GM10248 (cell line): ENCODE results near the gene MPP3.

Experiments
- CTCF ChIA-PET: fragments of 300-600 bp; sonication (Branson Sonifier 250); formaldehyde crosslinking; extraction: SDS; loops from one replicate; lab custom pipeline; 2021; ENCODE audit warnings: antibody characterized with exemption; lab: Yijun Ruan, JAX
- POLR2A ChIA-PET: fragments of 350-650 bp; sonication (Branson Sonifier 250); formaldehyde crosslinking; extraction: SDS; loops from one replicate; lab custom pipeline; 2020; ENCODE audit warnings: antibody characterized with exemption; lab: Yijun Ruan, JAX
- DNase-seq: peaks from one replicate; pipeline ENCODE4 v3.0.0; 2012; ENCODE audit errors: extremely low spot score
- TF ChIP-seq, protein P1 (sequence below): IDR thresholded peaks from 2 replicates; pipeline ENCODE4 v1.5.1; 2012; ENCODE audit warnings: mild to moderate bottlenecking, low read depth; ENCODE audit errors: extremely low read depth, missing control alignments, control extremely low read depth

MPP3 gene

GRCh38 chr17:43832976-43833829, at the start of gene MPP3:
Gene MPP3 (minus strand): TSS chr17:43833146. CDS start chr17:43831906, 1,240 bp downstream.
- POLR2A ChIA-PET: no interaction called here
- peak; percentile 40 for DNase-seq
- CTCF ChIA-PET: interaction anchor here (8.1 kb wide), 1 partner anchor 13 kb away, joined by 44 read pairs; the partner anchor contains the start of gene CD300LG
- TF ChIP-seq, protein P1, sequence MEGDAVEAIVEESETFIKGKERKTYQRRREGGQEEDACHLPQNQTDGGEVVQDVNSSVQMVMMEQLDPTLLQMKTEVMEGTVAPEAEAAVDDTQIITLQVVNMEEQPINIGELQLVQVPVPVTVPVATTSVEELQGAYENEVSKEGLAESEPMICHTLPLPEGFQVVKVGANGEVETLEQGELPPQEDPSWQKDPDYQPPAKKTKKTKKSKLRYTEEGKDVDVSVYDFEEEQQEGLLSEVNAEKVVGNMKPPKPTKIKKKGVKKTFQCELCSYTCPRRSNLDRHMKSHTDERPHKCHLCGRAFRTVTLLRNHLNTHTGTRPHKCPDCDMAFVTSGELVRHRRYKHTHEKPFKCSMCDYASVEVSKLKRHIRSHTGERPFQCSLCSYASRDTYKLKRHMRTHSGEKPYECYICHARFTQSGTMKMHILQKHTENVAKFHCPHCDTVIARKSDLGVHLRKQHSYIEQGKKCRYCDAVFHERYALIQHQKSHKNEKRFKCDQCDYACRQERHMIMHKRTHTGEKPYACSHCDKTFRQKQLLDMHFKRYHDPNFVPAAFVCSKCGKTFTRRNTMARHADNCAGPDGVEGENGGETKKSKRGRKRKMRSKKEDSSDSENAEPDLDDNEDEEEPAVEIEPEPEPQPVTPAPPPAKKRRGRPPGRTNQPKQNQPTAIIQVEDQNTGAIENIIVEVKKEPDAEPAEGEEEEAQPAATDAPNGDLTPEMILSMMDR: no peak

GRCh38 chr17:43881758-43882505, 49.0 kb upstream of the MPP3 start:
- TF ChIP-seq, protein P1: no peak
- ChIA-PET CTCF (interaction anchor here (0.8 to 5.3 kb wide), 8 partner anchors 13 to 115 kb away, joined by 3 to 41 read pairs (median 8); partner anchors contain the start of gene MPP2), POLR2A (no interaction called here)
- DNase-seq: no peak

GRCh38 chr17:43881181-43881580, 48.2 kb upstream of the MPP3 start:
- DNase-seq: no peak
- ChIA-PET CTCF (interaction anchor here (1.0 to 5.3 kb wide), 19 partner anchors 7 to 115 kb away, joined by 3 to 41 read pairs (median 8); partner anchors contain the start of genes CD300LG and MPP2), POLR2A (no interaction called here)
- TF ChIP-seq, protein P1: no peak

GRCh38 chr17:43880420-43880991, 47.6 kb upstream of the MPP3 start:
- ChIA-PET CTCF (interaction anchor here (0.9 to 5.3 kb wide), 23 partner anchors 8 to 163 kb away, joined by 3 to 41 read pairs (median 7); partner anchors contain the start of genes CD300LG and MPP2), POLR2A (no interaction called here)
- DNase-seq: peak; percentile 77
- TF ChIP-seq, protein P1: peak; percentile 53

DNA sequence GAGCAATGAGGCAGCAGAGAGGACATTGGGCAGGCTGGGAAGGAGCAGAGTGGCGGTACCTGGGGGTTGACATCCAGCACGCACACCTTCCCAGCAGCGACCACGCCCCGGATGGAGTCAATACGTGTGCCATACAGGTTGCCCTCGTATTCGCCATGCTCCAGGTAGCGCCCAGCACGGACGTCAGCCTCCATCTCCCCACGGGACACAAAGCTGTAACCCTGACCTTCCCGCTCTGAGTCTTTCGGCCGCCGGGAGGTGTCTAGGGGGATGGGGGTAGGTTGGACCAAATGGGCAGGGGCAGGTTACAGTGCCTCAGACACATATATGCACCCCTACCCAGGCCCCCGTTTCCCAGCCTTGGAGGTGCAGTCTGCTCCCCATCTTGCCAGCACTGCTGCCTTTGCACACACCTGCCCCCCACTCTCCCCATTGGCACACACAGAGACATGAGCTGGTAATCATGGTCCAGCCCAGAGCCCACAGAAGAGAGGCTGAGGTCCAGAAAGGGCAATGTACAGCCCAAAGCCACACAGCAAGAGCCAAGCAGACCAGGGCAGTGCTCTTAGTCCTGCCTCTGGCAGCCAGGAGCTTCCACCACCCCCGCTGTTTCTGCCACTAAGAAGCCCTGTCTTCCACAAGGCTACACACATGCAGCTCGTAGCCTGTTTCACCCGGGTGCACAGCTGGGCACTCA, 46.9 kb upstream of the MPP3 start:
- POLR2A ChIA-PET: no interaction called here
- CTCF ChIA-PET: interaction anchor here (0.9 to 5.3 kb wide), 29 partner anchors 8 to 292 kb away, joined by 3 to 41 read pairs (median 7); partner anchors contain the start of genes CD300LG and MPP2
- DNase-seq: no peak
- TF ChIP-seq, protein P1: no peak
